Right kidney (tissue), 9 donors: ENCODE results near the gene RNASE1.
"Not testable (repeated sequence)": the region's sequence is repeated elsewhere in the genome, so short reads cannot be mapped to it uniquely, and the experiment has no call there.

ENCODE experiments used
- DNase-seq: peaks from one replicate; pipeline ENCODE4 v3.0.0-alpha.2; 2016
- long read RNA-seq, 8 donors: transcript quantifications; one replicate each; lab custom pipeline, GENCODE V29; 2026

The RNASE1 gene
- long read RNA-seq, donor 1, transcript RNASE1-202 (2 exons, 1,348 nt): major isoform, 108 of 179 reads
- long read RNA-seq, donor 1, transcript RNASE1-201 (3 exons, 878 nt): minor isoform, 5 of 179 reads
- long read RNA-seq, donor 1, partial matches to known transcripts: 60 of 179 reads
- long read RNA-seq, donor 1, other reads (novel, unspliced or antisense): 0 of 179 reads
- long read RNA-seq, donor 2, transcript RNASE1-202 (2 exons, 1,348 nt): major isoform, 76 of 83 reads
- long read RNA-seq, donor 2, partial matches to known transcripts: 0 of 83 reads
- long read RNA-seq, donor 2, other reads (novel, unspliced or antisense): 0 of 83 reads
- long read RNA-seq, donor 3, transcript RNASE1-202 (2 exons, 1,348 nt): major isoform, 49 of 87 reads
- long read RNA-seq, donor 3, partial matches to known transcripts: 32 of 87 reads
- long read RNA-seq, donor 3, other reads (novel, unspliced or antisense): 0 of 87 reads
- long read RNA-seq, donor 4, transcript RNASE1-202 (2 exons, 1,348 nt): major isoform, 69 of 75 reads
- long read RNA-seq, donor 4, partial matches to known transcripts: 0 of 75 reads
- long read RNA-seq, donor 4, other reads (novel, unspliced or antisense): 0 of 75 reads
- long read RNA-seq, donor 5, transcript RNASE1-203 (3 exons, 769 nt): minor isoform, 6 of 112 reads
- long read RNA-seq, donor 5, transcript RNASE1-202 (2 exons, 1,348 nt): major isoform, 102 of 112 reads
- long read RNA-seq, donor 5, partial matches to known transcripts: 0 of 112 reads
- long read RNA-seq, donor 5, other reads (novel, unspliced or antisense): 0 of 112 reads
- long read RNA-seq, donor 6, transcript RNASE1-202 (2 exons, 1,348 nt): major isoform, 70 of 77 reads
- long read RNA-seq, donor 6, partial matches to known transcripts: 0 of 77 reads
- long read RNA-seq, donor 6, other reads (novel, unspliced or antisense): 0 of 77 reads
- long read RNA-seq, donor 7: 0 reads
- long read RNA-seq, donor 8, transcript RNASE1-203 (3 exons, 769 nt): minor isoform, 5 of 111 reads
- long read RNA-seq, donor 8, transcript RNASE1-202 (2 exons, 1,348 nt): major isoform, 101 of 111 reads
- long read RNA-seq, donor 8, transcript RNASE1-201 (3 exons, 878 nt): minor isoform, 5 of 111 reads
- long read RNA-seq, donor 8, partial matches to known transcripts: 0 of 111 reads
- long read RNA-seq, donor 8, other reads (novel, unspliced or antisense): 0 of 111 reads

- no peak for DNase-seq
Measured at GRCh38 chr14:20802341-20803084, at the start of gene RNASE1. RNASE1 (minus strand) TSS chr14:20802844; CDS start chr14:20802068, 776 bp downstream.

GRCh38 chr14:20848955-20849570, 46.4 kb upstream of the RNASE1 start:
- no peak for DNase-seq

GRCh38 chr14:20848316-20848954, 45.8 kb upstream of the RNASE1 start:
- no peak for DNase-seq

- DNase-seq: no peak
Measured at GRCh38 chr14:20846560-20846959, 43.9 kb upstream of the RNASE1 start.

GRCh38 chr14:20841096-20841495, 38.5 kb upstream of the RNASE1 start:
- DNase-seq: no peak

GRCh38 chr14:20837831-20838230, 35.2 kb upstream of the RNASE1 start:
- DNase-seq: no peak

GRCh38 chr14:20836668-20837338, 34.2 kb upstream of the RNASE1 start:
- DNase-seq: peak; percentile 18

- no peak for DNase-seq
Measured at GRCh38 chr14:20834899-20835298, 32.3 kb upstream of the RNASE1 start.

GRCh38 chr14:20830831-20831230, 28.2 kb upstream of the RNASE1 start:
- no peak for DNase-seq

- DNase-seq: not testable (repeated sequence)
Measured at GRCh38 chr14:20828024-20828694, 25.5 kb upstream of the RNASE1 start.

GRCh38 chr14:20827326-20827725, 24.7 kb upstream of the RNASE1 start:
- DNase-seq: no peak

GRCh38 chr14:20826666-20827065, 24.0 kb upstream of the RNASE1 start:
- not testable (repeated sequence) for DNase-seq

- DNase-seq: no peak
Measured at GRCh38 chr14:20823859-20824258, 21.2 kb upstream of the RNASE1 start.

GRCh38 chr14:20821521-20822108, 19.0 kb upstream of the RNASE1 start:
- DNase-seq: not testable (repeated sequence)

- no peak for DNase-seq
Measured at GRCh38 chr14:20820063-20820904, 17.6 kb upstream of the RNASE1 start.

- no peak for DNase-seq
Measured at GRCh38 chr14:20818861-20819260, 16.2 kb upstream of the RNASE1 start.

- not testable (repeated sequence) for DNase-seq
Measured at GRCh38 chr14:20815946-20816345, 13.3 kb upstream of the RNASE1 start.
